Sigmoid colon (tissue), 4 donors: ENCODE data around the gene IL17C.

Experiments used
- EP300 ChIP-seq, 4 donors: sonication (generic); formaldehyde crosslinking; IDR thresholded peaks; one replicate each; pipeline ENCODE4 v1.6.1; 2017; ENCODE audit warnings: antibody characterized with exemption in 4 of 4
- POLR2A ChIP-seq, 2 donors: fragments of 450-650 bp; IDR thresholded peaks; one replicate each; pipeline ENCODE4 v1.6.1; 2016; ENCODE audit warnings: antibody characterized with exemption in 2 of 2, mild to moderate bottlenecking in 2 of 2, moderate library complexity in 2 of 2
- POLR2AphosphoS5 ChIP-seq, 4 donors: sonication (generic); formaldehyde crosslinking; IDR thresholded peaks; one replicate each; pipeline ENCODE4 v1.6.1; 2017; ENCODE audit warnings: antibody characterized with exemption in 4 of 4
- TF ChIP-seq, protein P1 (sequence below), 4 experiments: fragments of 450-650 bp in 3 of 4; fragments of 200-600 bp in 1 of 4; IDR thresholded peaks; one replicate each; pipeline ENCODE4 v1.5.1; 2016 to 2019; ENCODE audit warnings: antibody characterized with exemption in 4 of 4, mild to moderate bottlenecking in 3 of 4, moderate library complexity in 2 of 4

DNA sequence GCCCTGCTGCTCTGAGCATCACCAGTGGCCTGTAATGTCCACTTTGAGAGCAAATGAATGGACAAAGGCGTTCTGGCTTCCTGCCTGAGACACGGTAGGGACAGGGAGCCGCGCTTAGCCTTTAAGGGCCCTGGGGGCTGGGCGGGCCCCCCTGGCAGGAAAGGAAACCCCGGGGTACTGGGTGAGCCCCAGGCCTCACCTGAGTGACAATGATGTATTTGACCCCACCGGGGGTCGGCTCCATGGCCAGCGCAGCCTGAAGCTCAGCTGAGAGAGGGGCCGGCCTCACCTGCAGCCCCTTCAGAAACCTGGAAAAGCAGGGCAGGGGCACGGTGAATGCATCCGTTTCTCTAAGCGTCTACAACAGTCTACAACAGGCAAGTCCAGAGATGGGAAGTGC, 14.7 kb downstream of the IL17C start:
- TF ChIP-seq POLR2A (IDR thresholded peaks at IDR 0.05): no peak
- TF ChIP-seq, protein P1, sequence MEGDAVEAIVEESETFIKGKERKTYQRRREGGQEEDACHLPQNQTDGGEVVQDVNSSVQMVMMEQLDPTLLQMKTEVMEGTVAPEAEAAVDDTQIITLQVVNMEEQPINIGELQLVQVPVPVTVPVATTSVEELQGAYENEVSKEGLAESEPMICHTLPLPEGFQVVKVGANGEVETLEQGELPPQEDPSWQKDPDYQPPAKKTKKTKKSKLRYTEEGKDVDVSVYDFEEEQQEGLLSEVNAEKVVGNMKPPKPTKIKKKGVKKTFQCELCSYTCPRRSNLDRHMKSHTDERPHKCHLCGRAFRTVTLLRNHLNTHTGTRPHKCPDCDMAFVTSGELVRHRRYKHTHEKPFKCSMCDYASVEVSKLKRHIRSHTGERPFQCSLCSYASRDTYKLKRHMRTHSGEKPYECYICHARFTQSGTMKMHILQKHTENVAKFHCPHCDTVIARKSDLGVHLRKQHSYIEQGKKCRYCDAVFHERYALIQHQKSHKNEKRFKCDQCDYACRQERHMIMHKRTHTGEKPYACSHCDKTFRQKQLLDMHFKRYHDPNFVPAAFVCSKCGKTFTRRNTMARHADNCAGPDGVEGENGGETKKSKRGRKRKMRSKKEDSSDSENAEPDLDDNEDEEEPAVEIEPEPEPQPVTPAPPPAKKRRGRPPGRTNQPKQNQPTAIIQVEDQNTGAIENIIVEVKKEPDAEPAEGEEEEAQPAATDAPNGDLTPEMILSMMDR (IDR thresholded peaks at IDR 0.05): no peak
- TF ChIP-seq POLR2AphosphoS5 (IDR thresholded peaks at IDR 0.05): no peak
- no peak for TF ChIP-seq EP300 (IDR thresholded peaks at IDR 0.05)
